ENCODE data around the gene SCYL3.
"Not testable (repeated sequence)": the region's sequence is repeated elsewhere in the genome, so short reads cannot be mapped to it uniquely, and the experiment has no call there.

Gene SCYL3

GRCh38 chr1:169816617-169817016, 77.1 kb downstream of the SCYL3 start:
- DNase-seq (ENCODE audit: low read depth in 2 of 2): no peak

- no peak for DNase-seq (ENCODE audit: low read depth in 2 of 2)
These were observed 79.4 kb downstream of the SCYL3 start for GRCh38 chr1:169814265-169814664.

- no peak for DNase-seq (ENCODE audit: low read depth in 2 of 2)
These were observed 81.6 kb downstream of the SCYL3 start for GRCh38 chr1:169812131-169812530.

- DNase-seq (ENCODE audit: low read depth in 2 of 2): not testable (repeated sequence)
These were observed 82.2 kb downstream of the SCYL3 start for GRCh38 chr1:169811418-169812035.

GRCh38 chr1:169809370-169810095, 84.2 kb downstream of the SCYL3 start:
- DNase-seq (ENCODE audit: low read depth in 2 of 2): no peak

- no peak for DNase-seq (ENCODE audit: low read depth in 2 of 2)
These were observed 88.8 kb downstream of the SCYL3 start for GRCh38 chr1:169804941-169805340.

GRCh38 chr1:169802888-169803287, 90.8 kb downstream of the SCYL3 start:
- DNase-seq (ENCODE audit: low read depth in 2 of 2): no peak
